HG03108 (cell line): ENCODE measurements around the gene ASCL5.

ENCODE experiments used
- ATAC-seq: cut with Tn5 transposase; IDR thresholded peaks from one replicate; pipeline ENCODE4 v1.9.1; 2021; ENCODE audit warnings: moderate library complexity; ENCODE audit not compliant: unreplicated experiment

Gene ASCL5

GRCh38 chr1:201111672-201112071, 15.3 kb downstream of the ASCL5 start:
- ATAC-seq = no peak

GRCh38 chr1:201111156-201111555, 15.8 kb downstream of the ASCL5 start:
- no peak for ATAC-seq

GRCh38 chr1:201110616-201111015, 16.4 kb downstream of the ASCL5 start:
- no peak for ATAC-seq

- no peak for ATAC-seq
Measured at GRCh38 chr1:201110138-201110537, 16.8 kb downstream of the ASCL5 start.

- ATAC-seq = no peak
Measured at GRCh38 chr1:201109651-201110050, 17.3 kb downstream of the ASCL5 start.

- no peak for ATAC-seq
Measured at GRCh38 chr1:201108614-201109013, 18.4 kb downstream of the ASCL5 start.

- no peak for ATAC-seq
Measured at GRCh38 chr1:201105688-201106087, 21.3 kb downstream of the ASCL5 start.

GRCh38 chr1:201104141-201104540, 22.8 kb downstream of the ASCL5 start:
- no peak for ATAC-seq

GRCh38 chr1:201103666-201104065, 23.3 kb downstream of the ASCL5 start:
- ATAC-seq = no peak

- no peak for ATAC-seq
Measured at GRCh38 chr1:201100169-201100930, 26.6 kb downstream of the ASCL5 start.

GRCh38 chr1:201098992-201099677, 27.8 kb downstream of the ASCL5 start:
- ATAC-seq = no peak

- no peak for ATAC-seq
Measured at GRCh38 chr1:201096977-201097856, 29.8 kb downstream of the ASCL5 start.

GRCh38 chr1:201096041-201096461, 30.9 kb downstream of the ASCL5 start:
- ATAC-seq = no peak

GRCh38 chr1:201095581-201095980, 31.4 kb downstream of the ASCL5 start:
- ATAC-seq = no peak

GRCh38 chr1:201094832-201095231, 32.2 kb downstream of the ASCL5 start:
- no peak for ATAC-seq

- ATAC-seq = no peak
Measured at GRCh38 chr1:201093962-201094361, 33.0 kb downstream of the ASCL5 start.

GRCh38 chr1:201093561-201093960, 33.4 kb downstream of the ASCL5 start:
- no peak for ATAC-seq

- no peak for ATAC-seq
Measured at GRCh38 chr1:201092738-201093137, 34.2 kb downstream of the ASCL5 start.

- no peak for ATAC-seq
Measured at GRCh38 chr1:201091256-201091655, 35.7 kb downstream of the ASCL5 start.

GRCh38 chr1:201090541-201090940, 36.4 kb downstream of the ASCL5 start:
- no peak for ATAC-seq

- no peak for ATAC-seq
Measured at GRCh38 chr1:201089596-201089995, 37.4 kb downstream of the ASCL5 start.
